Esophagus squamous epithelium (tissue), 5 donors: Measurements from ENCODE around the gene SKP1. TPM values are rescaled to one million over a fixed set of nuclear protein-coding genes. Genes with fewer than 3 reads are reported as not detected.

ENCODE experiments used
- DNase-seq: peaks from one replicate; lab custom pipeline; 2025; lab: John Stamatoyannopoulos, UW
- H3K27ac ChIP-seq, 4 donors: fragments of 200-600 bp; sonication (generic); one replicate each; pipeline ENCODE4 v1.5.1; 2016 to 2019; ENCODE audit warnings: mild to moderate bottlenecking in 1 of 4
- H3K27me3 ChIP-seq, 4 donors: fragments of 200-600 bp; sonication (generic); 1 replicate in 3 of 4; 2 replicates in 1 of 4; pipeline versions ENCODE4 v1.5.1 to v1.6.0; 2017 to 2021; ENCODE audit warnings: antibody characterized with exemption in 1 of 4
- H3K36me3 ChIP-seq, 3 donors: fragments of 200-600 bp; sonication (generic); one replicate each; pipeline ENCODE4 v1.5.1; 2016 to 2019
- H3K4me1 ChIP-seq, 3 donors: fragments of 200-600 bp; sonication (generic); one replicate each; pipeline ENCODE4 v1.5.1; 2017 to 2019
- H3K4me3 ChIP-seq, 4 donors: fragments of 200-600 bp; sonication (generic); 1 replicate in 3 of 4; 2 replicates in 1 of 4; pipeline ENCODE4 v1.5.1; 2016 to 2019; ENCODE audit warnings: mild to moderate bottlenecking in 2 of 4, moderate library complexity in 1 of 4
- H3K9me3 ChIP-seq, 3 donors: fragments of 200-600 bp; sonication (generic); one replicate each; pipeline ENCODE4 v1.5.1; 2016 to 2019
- CTCF ChIP-seq, 6 experiments: fragments of 450-650 bp in 4 of 6; fragments of 200-600 bp in 2 of 6; sonication (generic) in 2 of 6; IDR thresholded peaks; one replicate each; pipeline ENCODE4 v1.5.1; 2016 to 2019; ENCODE audit warnings: antibody characterized with exemption in 6 of 6, mild to moderate bottlenecking in 4 of 6, moderate library complexity in 4 of 6
- POLR2A ChIP-seq, 4 donors: fragments of 450-650 bp; IDR thresholded peaks; one replicate each; pipeline ENCODE4 v1.6.1; 2017; ENCODE audit warnings: antibody characterized with exemption in 4 of 4, mild to moderate bottlenecking in 4 of 4, moderate library complexity in 3 of 4
- WGBS, 2 donors: methylation state at CpG; one replicate each; pipeline ENCODE4 v1.1.5; 2018; 5-methylcytosine and 5-hydroxymethylcytosine counted together
- intact Hi-C: fragments of 100-400 bp; cut with DNase I; formaldehyde crosslinking; loops from one replicate; pipeline ENCODE4 v1.15.0; 2022
- total RNA-seq, 4 donors: library from RNA; depleted of rRNA; stranded (reverse); fragments of >200 nt; gene quantifications; one replicate each; pipeline ENCODE4 v1.1.0, GENCODE V29; 2016
- donor health status: DM: yes; HTN: yes; CAD: no.

Gene SKP1
- total RNA-seq, 4 donors from 2014 or later, result 159 to 260 (median 208) TPM

- Histone ChIP-seq H3K4me1 (peaks cover 13 to 53% (median 24%) of the 10 kb centered on the region in 3 donors), H3K9me3 (no peaks in the 10 kb centered on the region), H3K27ac (no peak overlapping the region), H3K27me3 (peaks cover 0 to 17% (median 0%) of the 10 kb centered on the region in 4 donors), H3K4me3 (no peak overlapping the region), H3K36me3 (no peaks in the 10 kb centered on the region)
- WGBS, 2 donors, result 77 to 83% methylated on average over 3 to 6 of the region's 6 CpGs
- no peak for DNase-seq
- no peak for TF ChIP-seq CTCF (IDR thresholded peaks at IDR 0.05)
- no peak for TF ChIP-seq POLR2A (IDR thresholded peaks at IDR 0.05)
- intact Hi-C loops, result no loop called here
Measured at GRCh38 chr5:134111741-134112647, 64.8 kb downstream of the SKP1 start.

GRCh38 chr5:134110382-134110781, 66.4 kb downstream of the SKP1 start:
- Histone ChIP-seq H3K27ac (no peak overlapping the region), H3K9me3 (no peaks in the 10 kb centered on the region), H3K27me3 (peaks cover 0 to 17% (median 0%) of the 10 kb centered on the region in 4 donors), H3K4me1 (peaks cover 12 to 47% (median 24%) of the 10 kb centered on the region in 3 donors), H3K4me3 (no peak overlapping the region), H3K36me3 (no peaks in the 10 kb centered on the region)
- no peak for TF ChIP-seq POLR2A (IDR thresholded peaks at IDR 0.05)
- no peak for TF ChIP-seq CTCF (IDR thresholded peaks at IDR 0.05)
- intact Hi-C loops, result no loop called here
- DNase-seq, result no peak
- WGBS, 2 donors, result 17 to 36% methylated on average over 2 to 3 of the region's 10 CpGs

GRCh38 chr5:134107779-134108178, 69.0 kb downstream of the SKP1 start:
- TF ChIP-seq POLR2A (IDR thresholded peaks at IDR 0.05), result no peak
- no peak for TF ChIP-seq CTCF (IDR thresholded peaks at IDR 0.05)
- Histone ChIP-seq H3K4me3 (no peak overlapping the region), H3K9me3 (no peaks in the 10 kb centered on the region), H3K36me3 (no peaks in the 10 kb centered on the region), H3K27ac (no peak overlapping the region), H3K27me3 (peaks cover 0 to 6% (median 0%) of the 10 kb centered on the region in 4 donors), H3K4me1 (peaks cover 0 to 27% (median 8%) of the 10 kb centered on the region in 3 donors)
- WGBS, 2 donors, result 98 to 100% methylated on average over 2 to 3 of the region's 3 CpGs
- intact Hi-C loops, result no loop called here
- no peak for DNase-seq

GRCh38 chr5:134106991-134107701, 69.6 kb downstream of the SKP1 start:
- intact Hi-C loops, result no loop called here
- no peak for DNase-seq
- Histone ChIP-seq H3K27ac (no peak overlapping the region), H3K4me3 (no peak overlapping the region), H3K27me3 (peaks cover 0 to under 1% (median 0%) of the 10 kb centered on the region in 4 donors), H3K4me1 (peaks cover 0 to 25% (median 8%) of the 10 kb centered on the region in 3 donors), H3K36me3 (no peaks in the 10 kb centered on the region), H3K9me3 (no peaks in the 10 kb centered on the region)
- WGBS, 2 donors, result 81 to 100% methylated on average over 2 to 5 of the region's 10 CpGs
- TF ChIP-seq POLR2A (IDR thresholded peaks at IDR 0.05) (no peak), CTCF (IDR thresholded peaks at IDR 0.05) (no peak)
